Adrenal gland (tissue), 12 donors: ENCODE measurements around the gene C16orf82. TPM values are rescaled to one million over a fixed set of nuclear protein-coding genes. Genes with fewer than 3 reads are reported as not detected.
A peak's percentile ranks its signal among the peaks of the same experiment; 100 is the strongest.

ENCODE experiments used
- DNase-seq, 7 donors: peaks; one replicate each; pipeline ENCODE4 v3.0.0-alpha.2; 2019 to 2020
- H3K27ac ChIP-seq, 5 donors: fragments of 200-600 bp; sonication (generic) in 4 of 5; 1 replicate in 3 of 5; 2 replicates in 2 of 5; pipeline versions ENCODE4 v1.5.1 to v1.8.0; 2016 to 2020; ENCODE audit warnings: mild to moderate bottlenecking in 1 of 5
- H3K27me3 ChIP-seq: fragments of 200-600 bp; 2 replicates; pipeline ENCODE4 v1.8.0; 2021
- H3K36me3 ChIP-seq, 2 donors: fragments of 200-600 bp; replicated peaks in 1 of 2; 1 replicate in 1 of 2; 2 replicates in 1 of 2; pipeline versions ENCODE4 v1.5.1 to v1.8.0; 2018 to 2022
- H3K4me1 ChIP-seq, 2 donors: fragments of 200-600 bp; replicated peaks in 1 of 2; 1 replicate in 1 of 2; 2 replicates in 1 of 2; pipeline versions ENCODE4 v1.5.1 to v1.8.0; 2018 to 2021
- H3K4me3 ChIP-seq, 4 donors: fragments of 200-600 bp; sonication (generic) in 3 of 4; one replicate each; pipeline ENCODE4 v1.5.1; 2016 to 2018
- H3K9me3 ChIP-seq, 3 donors: fragments of 200-600 bp; sonication (generic) in 1 of 3; replicated peaks in 1 of 3; 1 replicate in 2 of 3; 2 replicates in 1 of 3; pipeline versions ENCODE4 v1.5.1 to v1.8.0; 2016 to 2021
- CTCF ChIP-seq, 6 experiments: fragments of 450-650 bp in 4 of 6; fragments of 200-600 bp in 2 of 6; sonication (generic) in 1 of 6; IDR thresholded peaks; 1 replicate in 5 of 6; 2 replicates in 1 of 6; pipeline versions ENCODE4 v1.5.1 to v1.8.0; 2016 to 2021; ENCODE audit warnings: antibody characterized with exemption in 6 of 6, mild to moderate bottlenecking in 2 of 6, moderate library complexity in 1 of 6
- POLR2A ChIP-seq, 2 donors: fragments of 450-650 bp; IDR thresholded peaks; one replicate each; pipeline ENCODE4 v1.6.1; 2017; ENCODE audit warnings: antibody characterized with exemption in 2 of 2, mild to moderate bottlenecking in 2 of 2, moderate library complexity in 1 of 2
- whole genome bisulfite sequencing, 4 donors: extraction: QIAGEN DNeasy Blood & Tissue Kit in 2 of 4; methylation state at CpG; one replicate each; pipeline versions ENCODE4 v1.1.5 to v1.1.7; 2013 to 2017; 5-methylcytosine and 5-hydroxymethylcytosine counted together
- intact Hi-C, 2 donors: fragments of 100-400 bp; cut with DNase I; formaldehyde crosslinking; loops; one replicate each; pipeline versions ENCODE4 v1.14.1 to v1.15.0; 2022 to 2023
- polyA plus RNA-seq, 3 donors: library from polyadenylated mRNA; stranded (reverse); fragments of 200-250 nt in 2 of 3; fragments of 350-450 nt in 1 of 3; fragmentation: Illumina TruSeq in 1 of 3; extraction: RNeasy Lipid Tissue Mini Kit (QIAGEN cat#74804) in 1 of 3; gene quantifications; one replicate each; pipeline ENCODE4 v1.2.3, GENCODE V29; 2013 to 2014
- total RNA-seq, 9 donors: library from RNA; depleted of rRNA in 4 of 9; stranded (reverse); fragments of >200 nt in 4 of 9; fragments of 120-200 nt in 1 of 9; fragmentation: NEBNext Ultra II Directional in 1 of 9; extraction: Animal tissue kit (Norgen Biotek cat#: 25700) in 1 of 9; gene quantifications; one replicate each; pipeline versions ENCODE4 v1.1.0 to v1.2.4, GENCODE V29; 2013 to 2023
- donor health status: healthy with polysubstance abuse.
- donor health status: Bipolar disorder and iron deficiency.
- donor health status: DM: yes; HTN: yes; CAD: no.
- donor health status: DM: no; HTN: no; CAD: no.
- donor health status: DM: no; HTN: no; CAD: no.
- donor health status: DM: yes; HTN: yes; CAD: no.

The C16orf82 gene
- total and polyA plus RNA-seq, 12 donors: not detected

- Histone ChIP-seq H3K27me3 (peaks cover 11% of the 10 kb centered on the region), H3K9me3 (no peaks in the 10 kb centered on the region), H3K4me3 (no peak overlapping the region), H3K27ac (no peak overlapping the region), H3K36me3 (no peaks in the 10 kb centered on the region), H3K4me1 (no peaks in the 10 kb centered on the region)
- no peak for DNase-seq
- 30 to 77% (median 67%) methylated on average over 4 to 11 of the region's 11 CpGs for WGBS, 4 donors
- intact Hi-C loops: no loop called here
- TF ChIP-seq CTCF (IDR thresholded peaks at IDR 0.05) (no peak), POLR2A (IDR thresholded peaks at IDR 0.05) (no peak)
These were observed 7.0 kb downstream of the C16orf82 start for GRCh38 chr16:27073733-27074132.

- intact Hi-C loops: no loop called here
- DNase-seq: no peak
- H3K4me1 ChIP-seq: no peaks in the 10 kb centered on the region
- WGBS, 4 donors: 6 to 15% (median 10%) methylated on average over 4 of the region's 4 CpGs
- TF ChIP-seq POLR2A (IDR thresholded peaks at IDR 0.05) (no peak), CTCF (IDR thresholded peaks at IDR 0.05) (peak in 2 of 6 experiments; percentile 7 to 26)
- no peak overlapping the region for H3K4me3 ChIP-seq
- peaks cover 34% of the 10 kb centered on the region for H3K27me3 ChIP-seq
- no peaks in the 10 kb centered on the region for H3K36me3 ChIP-seq
- no peaks in the 10 kb centered on the region for H3K9me3 ChIP-seq
- H3K27ac ChIP-seq: no peak overlapping the region
These were observed 14.2 kb downstream of the C16orf82 start for GRCh38 chr16:27080895-27081294.

GRCh38 chr16:27083861-27084261 is 17.1 kb downstream of the C16orf82 start:
- intact Hi-C loops: no loop called here
- Histone ChIP-seq H3K4me3 (no peak overlapping the region), H3K27me3 (peaks cover 25% of the 10 kb centered on the region), H3K27ac (no peak overlapping the region), H3K9me3 (no peaks in the 10 kb centered on the region), H3K4me1 (no peaks in the 10 kb centered on the region), H3K36me3 (no peaks in the 10 kb centered on the region)
- TF ChIP-seq POLR2A (IDR thresholded peaks at IDR 0.05) (no peak), CTCF (IDR thresholded peaks at IDR 0.05) (no peak)
- DNase-seq: no peak
- WGBS, 4 donors: 31 to 44% (median 42%) methylated on average over 8 to 11 of the region's 11 CpGs

GRCh38 chr16:27084307-27085028 is 17.7 kb downstream of the C16orf82 start:
- intact Hi-C loops: no loop called here
- no peaks in the 10 kb centered on the region for H3K9me3 ChIP-seq
- no peak for TF ChIP-seq POLR2A (IDR thresholded peaks at IDR 0.05)
- no peak for TF ChIP-seq CTCF (IDR thresholded peaks at IDR 0.05)
- H3K36me3 ChIP-seq: no peaks in the 10 kb centered on the region
- 46 to 58% (median 56%) methylated on average over 6 to 9 of the region's 9 CpGs for whole genome bisulfite sequencing, 4 donors
- no peak overlapping the region for H3K27ac ChIP-seq
- no peaks in the 10 kb centered on the region for H3K4me1 ChIP-seq
- no peak overlapping the region for H3K4me3 ChIP-seq
- no peak for DNase-seq
- H3K27me3 ChIP-seq: peaks cover 23% of the 10 kb centered on the region
